CD4-positive, alpha-beta T cell treated with Interleukin-4 for 4 hours (primary cell): ENCODE measurements around the gene S1PR3.

Experiments
- DNase-seq: peaks from one replicate; pipeline ENCODE4 v3.0.0-alpha.2; 2020

Gene S1PR3

DNA sequence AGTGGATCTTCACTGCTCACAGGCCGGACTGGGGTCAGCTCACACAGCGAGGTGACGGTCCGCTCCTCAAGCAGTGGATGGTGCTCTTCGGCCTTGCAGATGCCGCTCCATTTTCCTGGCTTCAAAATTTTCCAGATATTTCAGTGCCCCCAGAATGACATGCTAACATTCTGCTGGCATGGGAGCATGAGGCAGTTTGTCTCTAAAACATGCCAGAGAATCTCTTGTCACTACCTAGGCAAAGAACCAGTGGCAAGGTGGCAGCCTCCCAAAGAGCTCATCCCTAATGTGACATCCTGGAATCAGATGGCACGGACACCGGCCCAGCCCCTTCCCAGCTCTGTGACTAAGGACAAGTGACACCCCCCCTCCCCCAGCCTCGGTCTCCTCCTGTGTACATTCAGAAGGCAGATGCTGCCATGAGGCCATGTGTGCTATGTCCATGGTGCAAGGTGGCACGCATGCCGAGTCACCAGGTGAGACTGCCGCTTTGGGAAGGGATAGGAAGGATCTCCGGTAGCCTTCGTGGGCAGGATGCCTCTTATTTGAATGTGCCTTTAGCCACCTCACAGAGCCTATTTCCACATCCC lies 2.7 kb downstream of the S1PR3 start:
- DNase-seq, result no peak

DNA sequence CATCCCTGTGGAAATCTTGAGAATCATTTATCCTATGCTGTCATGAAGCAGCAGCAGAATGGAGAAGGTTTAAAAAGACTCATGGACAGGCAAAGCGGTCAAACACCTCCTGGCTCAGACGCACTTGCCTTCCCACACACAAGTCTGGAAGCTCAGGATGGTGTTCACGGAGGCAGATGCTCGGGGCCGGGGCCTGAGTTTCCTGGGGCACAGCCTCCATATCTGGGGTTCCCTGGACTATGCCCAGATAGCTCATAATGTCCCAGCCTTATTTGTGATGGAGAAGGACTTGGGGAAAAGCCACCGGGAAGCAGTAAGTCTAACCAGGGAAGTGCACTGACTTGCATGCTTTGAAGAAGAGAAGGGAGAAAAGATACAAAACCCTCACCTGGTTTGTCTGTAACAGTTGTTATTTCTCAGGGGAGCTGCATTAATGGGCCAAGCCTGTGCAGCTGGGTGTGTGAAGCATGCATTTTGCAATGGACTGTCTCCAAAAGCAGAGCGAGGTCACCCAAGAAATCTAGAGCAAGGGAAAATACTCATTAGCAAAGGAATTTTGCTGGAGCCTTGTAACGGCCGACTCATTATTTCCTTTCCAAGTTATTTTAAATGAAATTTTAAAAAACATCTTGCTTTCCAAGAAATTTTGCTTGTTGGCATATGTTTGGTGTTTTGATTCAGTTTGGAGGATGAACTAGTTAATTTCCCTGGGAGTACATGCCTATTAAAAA lies 3.4 kb downstream of the S1PR3 start:
- DNase-seq, result no peak

DNA sequence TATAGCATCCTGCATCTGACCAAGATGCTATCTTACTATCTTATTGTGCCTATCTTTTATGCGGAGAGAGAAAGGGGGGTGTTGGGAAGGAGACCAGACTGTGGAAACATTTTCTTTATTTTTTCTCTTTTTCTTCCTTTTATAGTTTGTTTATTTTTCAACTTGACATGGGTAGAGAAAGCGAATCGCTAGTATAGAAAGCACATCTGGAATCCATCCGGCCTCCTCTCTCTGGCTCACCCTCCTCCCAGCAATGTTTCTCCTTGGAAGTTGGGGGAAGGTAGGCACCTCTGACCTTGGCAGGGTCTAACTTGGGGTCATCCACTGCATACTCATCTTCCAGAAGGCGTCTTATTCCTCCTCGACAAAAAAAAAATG lies 3.9 kb downstream of the S1PR3 start:
- no peak for DNase-seq

DNA sequence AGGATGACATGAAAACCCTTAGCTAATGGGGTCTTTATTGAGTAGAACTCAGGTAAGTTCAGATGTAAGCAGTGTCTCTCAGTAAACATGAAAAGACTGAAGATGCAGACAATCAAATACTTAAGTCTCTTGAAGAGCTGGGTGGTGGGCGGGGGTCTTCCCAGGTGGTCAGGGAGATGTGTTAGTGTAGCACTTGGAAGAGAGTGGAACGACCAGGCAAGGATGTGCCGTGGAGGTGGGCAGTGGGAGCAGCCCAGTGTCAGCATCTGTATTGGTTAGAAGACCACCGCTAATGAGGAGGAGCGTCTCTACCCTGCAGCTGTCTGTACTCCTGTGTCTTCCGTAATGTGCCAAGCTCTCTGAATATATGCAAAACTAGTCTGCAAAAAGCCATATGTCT lies 4.4 kb downstream of the S1PR3 start:
- no peak for DNase-seq

DNA sequence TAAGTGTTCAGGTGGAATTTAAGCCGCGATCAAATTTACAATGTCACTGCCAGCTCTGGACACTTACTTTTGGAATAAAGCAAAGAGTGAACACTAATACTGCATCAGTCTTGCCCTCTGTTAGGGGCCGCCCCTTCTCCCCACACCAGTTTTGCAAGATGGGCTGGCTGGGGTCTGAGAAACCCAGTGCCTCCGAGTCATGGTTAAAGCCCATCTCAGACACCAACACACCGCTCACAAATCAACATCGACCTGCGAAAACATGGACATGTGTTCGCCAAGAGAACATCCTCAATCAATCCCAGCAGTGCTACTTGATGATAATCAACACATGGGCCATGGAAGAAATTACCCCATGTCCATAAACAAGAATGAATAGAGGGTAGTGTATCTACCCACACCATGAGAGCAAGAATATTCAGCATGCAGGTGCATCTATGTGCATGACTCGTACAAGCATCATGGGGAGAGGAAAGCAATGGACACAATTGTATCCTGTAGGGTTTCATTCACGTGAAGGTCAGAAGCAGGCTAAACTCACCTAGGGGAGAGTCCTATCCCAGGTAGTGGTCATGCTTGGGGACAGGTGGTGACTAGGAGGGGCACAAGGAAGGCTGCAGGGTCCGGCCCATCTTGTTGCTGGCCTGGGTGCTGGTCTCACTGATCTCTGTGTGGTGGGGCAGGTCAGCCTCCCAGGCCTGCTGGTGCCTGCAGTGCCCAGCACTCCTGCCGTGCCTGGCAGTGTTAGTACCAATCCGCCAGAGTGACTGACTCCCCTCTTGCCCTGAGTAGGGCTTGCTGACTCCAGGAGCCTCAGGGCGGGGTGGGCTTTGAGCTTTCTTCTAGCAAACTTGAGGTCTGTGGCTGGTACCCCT lies 5.0 kb downstream of the S1PR3 start:
- DNase-seq, result no peak

DNA sequence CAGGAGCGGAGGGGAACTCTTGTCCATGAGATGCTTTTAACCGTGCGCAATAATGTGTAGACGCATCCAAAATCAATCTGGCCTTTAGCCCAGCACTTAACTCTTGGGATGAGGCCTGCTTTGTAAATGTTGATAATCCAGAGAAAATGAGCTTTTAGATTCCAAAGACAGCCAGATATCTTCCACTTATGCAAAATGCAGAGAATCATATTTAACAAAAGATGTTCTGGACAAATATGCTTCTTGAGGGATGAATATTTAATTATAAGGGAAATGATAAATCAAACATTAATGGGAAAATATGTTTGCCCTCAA lies 5.6 kb downstream of the S1PR3 start:
- DNase-seq, result no peak

DNA sequence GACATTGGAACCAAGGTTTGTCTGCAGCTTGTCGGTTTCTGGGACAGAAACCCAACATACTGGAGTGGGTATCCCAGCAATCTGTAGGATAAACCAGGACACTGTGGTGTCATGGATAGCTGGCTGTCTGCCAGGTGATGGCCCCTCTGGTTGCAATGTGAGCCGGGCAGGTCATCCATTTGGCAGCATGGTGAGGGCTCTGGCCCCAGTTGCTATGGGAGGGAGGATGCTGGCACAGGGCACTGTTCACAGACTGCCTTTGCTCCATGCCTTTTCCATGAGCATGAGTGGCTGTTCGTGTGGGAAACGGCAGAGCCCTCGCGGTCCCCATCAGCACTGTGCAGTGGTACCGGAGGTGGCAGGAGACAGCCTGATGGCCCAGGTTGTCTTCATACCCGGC lies 6.4 kb downstream of the S1PR3 start:
- no peak for DNase-seq

DNA sequence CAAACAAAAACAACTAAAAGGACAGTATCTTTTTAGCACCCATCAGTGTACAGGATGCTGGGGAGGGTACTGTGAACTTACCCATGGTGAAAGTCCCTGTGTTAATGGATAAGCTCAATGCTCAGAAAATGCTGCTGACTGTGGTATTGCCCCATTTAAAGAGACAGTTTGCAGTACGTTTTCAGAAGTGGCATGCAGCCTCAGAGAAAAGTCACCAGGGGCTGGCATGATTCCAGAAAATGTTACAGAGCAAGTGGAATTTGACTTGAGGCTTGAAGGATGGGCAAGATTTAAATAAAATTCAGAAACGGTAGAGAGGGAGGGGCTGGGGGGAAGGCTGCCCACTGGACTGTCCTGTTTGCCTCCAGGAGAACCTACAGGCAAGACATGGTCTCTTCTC lies 7.2 kb downstream of the S1PR3 start:
- no peak for DNase-seq

DNA sequence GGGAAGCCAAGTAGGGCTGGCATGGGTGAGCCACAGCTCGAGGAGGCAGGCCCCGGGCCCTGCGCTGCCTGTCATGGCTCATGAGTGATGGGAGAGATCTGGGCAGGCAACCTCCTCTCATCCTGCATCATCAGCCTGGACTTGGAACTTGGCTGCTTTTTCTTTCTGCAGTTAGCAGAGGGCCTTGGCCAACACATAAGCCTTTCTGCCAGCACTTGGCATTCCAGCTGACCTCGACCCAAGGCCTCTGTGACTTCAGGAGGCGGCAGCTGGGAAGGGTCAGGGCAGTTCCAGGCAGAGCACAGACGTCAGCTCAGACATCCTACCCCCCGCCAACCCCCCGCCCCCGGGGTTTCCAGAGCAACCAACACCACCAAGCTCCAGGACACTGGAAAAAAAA lies 7.6 kb downstream of the S1PR3 start:
- no peak for DNase-seq

DNA sequence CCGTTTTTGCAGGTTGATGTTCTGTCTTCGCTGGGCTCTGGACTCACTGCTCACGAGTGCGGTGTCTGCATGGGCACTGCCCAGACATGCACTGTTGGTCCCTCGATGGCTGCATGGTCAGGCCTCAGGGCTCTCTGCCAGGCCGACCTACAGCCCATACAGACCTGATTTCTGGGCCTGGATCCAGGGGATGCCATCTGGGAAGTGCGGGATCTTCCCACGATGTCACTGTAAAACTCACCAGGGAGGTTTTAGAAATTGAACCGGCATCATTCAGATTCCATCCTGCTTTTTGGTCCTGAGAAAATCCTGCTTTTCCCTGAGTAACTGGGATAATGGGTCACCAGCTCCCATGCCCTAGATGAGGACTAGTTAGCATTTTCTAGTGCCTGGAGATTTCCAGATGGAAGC lies 9.1 kb downstream of the S1PR3 start:
- no peak for DNase-seq

DNA sequence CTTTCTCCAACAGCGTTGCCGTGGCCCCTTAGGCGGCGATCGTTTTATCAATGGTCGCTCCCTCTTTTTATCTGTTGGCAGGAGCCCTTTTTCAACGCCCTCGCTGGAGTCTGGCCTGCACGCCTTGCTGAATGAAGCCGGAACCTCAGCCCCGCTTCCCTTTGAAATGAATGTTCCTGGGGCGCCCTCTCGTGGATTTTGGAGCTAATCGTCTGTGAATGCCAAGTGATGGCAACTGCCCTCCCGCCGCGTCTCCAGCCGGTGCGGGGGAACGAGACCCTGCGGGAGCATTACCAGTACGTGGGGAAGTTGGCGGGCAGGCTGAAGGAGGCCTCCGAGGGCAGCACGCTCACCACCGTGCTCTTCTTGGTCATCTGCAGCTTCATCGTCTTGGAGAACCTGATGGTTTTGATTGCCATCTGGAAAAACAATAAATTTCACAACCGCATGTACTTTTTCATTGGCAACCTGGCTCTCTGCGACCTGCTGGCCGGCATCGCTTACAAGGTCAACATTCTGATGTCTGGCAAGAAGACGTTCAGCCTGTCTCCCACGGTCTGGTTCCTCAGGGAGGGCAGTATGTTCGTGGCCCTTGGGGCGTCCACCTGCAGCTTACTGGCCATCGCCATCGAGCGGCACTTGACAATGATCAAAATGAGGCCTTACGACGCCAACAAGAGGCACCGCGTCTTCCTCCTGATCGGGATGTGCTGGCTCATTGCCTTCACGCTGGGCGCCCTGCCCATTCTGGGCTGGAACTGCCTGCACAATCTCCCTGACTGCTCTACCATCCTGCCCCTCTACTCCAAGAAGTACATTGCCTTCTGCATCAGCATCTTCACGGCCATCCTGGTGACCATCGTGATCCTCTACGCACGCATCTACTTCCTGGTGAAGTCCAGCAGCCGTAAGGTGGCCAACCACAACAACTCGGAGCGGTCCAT lies 10.0 kb downstream of the S1PR3 start:
- peak; percentile 49 for DNase-seq

DNA sequence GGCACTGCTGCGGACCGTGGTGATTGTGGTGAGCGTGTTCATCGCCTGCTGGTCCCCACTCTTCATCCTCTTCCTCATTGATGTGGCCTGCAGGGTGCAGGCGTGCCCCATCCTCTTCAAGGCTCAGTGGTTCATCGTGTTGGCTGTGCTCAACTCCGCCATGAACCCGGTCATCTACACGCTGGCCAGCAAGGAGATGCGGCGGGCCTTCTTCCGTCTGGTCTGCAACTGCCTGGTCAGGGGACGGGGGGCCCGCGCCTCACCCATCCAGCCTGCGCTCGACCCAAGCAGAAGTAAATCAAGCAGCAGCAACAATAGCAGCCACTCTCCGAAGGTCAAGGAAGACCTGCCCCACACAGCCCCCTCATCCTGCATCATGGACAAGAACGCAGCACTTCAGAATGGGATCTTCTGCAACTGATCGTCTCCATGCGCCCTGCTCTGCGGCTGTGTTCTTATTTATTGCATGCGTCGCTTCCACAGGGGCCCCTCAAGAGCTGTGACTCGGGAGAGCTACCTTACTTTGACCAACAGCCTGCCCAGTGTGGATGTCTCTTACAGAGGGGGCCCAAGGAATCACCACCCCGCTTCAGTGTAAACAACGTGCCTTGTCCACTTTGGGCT lies 10.8 kb downstream of the S1PR3 start:
- DNase-seq, result no peak

DNA sequence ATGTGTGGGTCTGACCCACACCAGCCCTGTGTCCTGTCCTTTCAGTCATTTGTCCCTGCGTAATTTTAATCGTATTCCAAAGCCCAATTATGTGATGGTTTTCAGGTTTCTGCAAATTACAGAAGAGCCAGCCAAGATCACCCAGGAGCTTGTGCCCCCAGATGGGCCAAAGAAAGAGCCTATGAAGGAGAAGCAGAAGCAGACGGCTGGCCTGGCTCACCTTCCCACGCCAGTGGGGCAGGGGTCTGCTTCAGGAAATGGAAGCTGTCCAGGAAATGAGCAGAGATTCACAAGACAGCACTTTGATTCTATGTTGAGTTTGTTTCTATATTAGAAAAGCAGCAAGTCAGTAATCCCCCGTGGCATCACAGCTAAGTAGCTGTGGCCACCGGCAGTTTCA lies 11.7 kb downstream of the S1PR3 start:
- DNase-seq, result no peak

DNA sequence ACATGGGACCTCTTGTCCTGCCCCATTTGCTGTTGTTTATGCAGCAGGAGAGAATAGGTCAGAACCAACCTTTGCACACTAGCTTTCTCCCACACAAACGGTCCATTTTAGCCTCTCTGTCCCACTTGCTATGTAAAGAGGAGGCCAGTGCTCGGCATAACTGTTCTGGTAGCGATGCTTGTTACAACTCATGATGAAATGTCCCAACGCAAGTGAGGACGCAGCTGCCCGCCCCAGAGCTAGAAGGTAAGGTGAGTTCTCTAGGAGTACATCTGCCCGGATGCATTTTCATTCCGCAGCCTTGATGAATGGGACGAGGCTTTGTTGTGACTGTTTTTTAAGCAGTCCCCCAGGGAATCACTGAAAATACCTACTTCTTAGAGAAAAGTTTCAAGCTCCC lies 14.1 kb downstream of the S1PR3 start:
- no peak for DNase-seq

DNA sequence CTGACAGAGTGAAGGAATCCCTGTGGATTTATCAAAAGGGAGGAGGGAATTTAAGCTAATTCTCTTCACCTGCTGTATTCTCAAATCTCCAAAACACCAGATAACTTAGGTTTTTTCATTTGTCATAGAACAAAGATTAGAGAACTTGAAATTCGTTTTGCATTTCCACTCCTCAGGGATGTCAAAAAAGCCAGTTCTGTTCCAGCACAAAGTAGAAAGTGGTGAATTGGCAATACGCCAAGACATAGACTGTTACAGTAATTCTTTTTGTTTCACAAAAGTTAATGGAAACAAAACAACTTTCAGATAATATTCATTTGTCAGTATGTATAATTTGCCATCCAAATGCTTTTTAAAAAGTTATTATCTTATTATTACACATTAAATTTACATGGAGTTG lies 15.0 kb downstream of the S1PR3 start:
- DNase-seq, result no peak

DNA sequence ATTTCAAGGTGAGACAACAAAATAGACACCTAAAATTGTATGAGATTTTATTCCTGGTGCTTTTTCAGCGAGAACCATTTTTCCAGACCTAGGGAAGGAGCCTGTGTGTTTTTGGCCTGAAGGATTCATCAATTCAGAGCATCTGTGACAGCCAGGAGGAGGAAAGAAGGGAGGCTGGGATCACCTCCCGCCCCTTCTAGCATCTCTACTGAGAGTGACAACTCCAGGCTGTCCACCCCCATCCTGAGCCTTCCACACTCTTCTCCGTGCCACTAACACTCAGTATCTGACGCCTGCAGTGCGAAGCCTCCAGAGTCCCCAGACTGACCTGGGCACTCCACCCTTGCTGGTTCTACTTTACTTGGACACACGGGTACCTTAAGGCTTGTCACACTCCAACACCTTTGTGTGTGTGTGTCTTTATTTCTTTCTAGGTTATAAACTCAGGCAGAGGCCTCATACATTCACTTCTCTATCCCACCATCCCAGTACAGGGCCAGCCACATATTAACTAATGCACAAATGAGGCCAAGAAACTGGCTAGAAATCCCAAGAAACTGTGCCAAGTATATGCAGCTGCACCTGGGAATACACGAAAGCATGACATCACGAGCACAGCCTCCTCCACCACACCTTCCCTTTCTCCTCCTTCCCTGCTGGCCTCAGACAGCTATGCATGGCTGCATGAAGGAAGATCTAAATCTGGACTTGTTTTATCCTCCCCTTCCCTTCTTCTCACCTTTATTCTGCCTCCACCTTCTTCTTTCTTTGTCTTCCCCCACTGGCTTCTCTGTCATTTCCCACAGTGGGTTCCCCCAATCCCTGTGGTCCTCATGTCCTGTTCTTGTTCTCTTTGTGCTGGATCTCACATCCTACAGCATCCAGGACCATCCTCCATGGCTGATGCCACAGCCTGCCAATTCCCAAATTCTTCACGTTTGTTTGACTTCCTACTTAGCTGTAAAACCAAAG lies 16.0 kb downstream of the S1PR3 start:
- no peak for DNase-seq

DNA sequence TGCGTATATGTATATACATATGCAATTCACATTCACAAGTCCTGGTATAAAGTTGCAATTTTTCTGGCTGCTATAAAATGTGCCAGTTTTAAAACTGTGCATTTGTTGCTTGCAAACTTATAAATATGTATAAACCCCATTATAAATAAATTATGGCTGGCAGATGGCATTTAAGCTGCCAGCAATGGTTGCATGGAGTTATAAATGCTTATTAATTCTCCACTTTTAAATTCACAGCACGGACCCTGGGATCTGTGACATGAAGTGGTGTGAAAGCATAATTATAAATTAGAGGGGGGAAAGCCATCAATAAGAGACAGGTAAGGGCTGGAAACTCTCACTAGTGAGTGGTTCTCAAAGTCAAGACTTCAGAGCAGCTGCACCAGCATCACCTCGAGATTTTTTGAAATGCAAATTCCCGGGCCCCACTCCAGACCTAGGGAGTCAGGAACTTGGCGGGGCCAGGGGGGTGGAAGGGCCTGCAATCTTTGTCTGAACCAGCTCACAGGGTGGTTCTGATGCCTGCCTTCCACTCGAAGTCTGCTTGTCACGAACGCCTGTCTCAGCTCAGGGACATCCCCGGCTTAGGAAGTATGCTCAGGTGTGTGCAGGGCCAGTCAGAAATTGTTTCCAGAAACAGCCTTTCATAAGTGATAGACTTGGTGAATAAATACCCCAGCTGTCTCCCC lies 16.9 kb downstream of the S1PR3 start:
- no peak for DNase-seq

DNA sequence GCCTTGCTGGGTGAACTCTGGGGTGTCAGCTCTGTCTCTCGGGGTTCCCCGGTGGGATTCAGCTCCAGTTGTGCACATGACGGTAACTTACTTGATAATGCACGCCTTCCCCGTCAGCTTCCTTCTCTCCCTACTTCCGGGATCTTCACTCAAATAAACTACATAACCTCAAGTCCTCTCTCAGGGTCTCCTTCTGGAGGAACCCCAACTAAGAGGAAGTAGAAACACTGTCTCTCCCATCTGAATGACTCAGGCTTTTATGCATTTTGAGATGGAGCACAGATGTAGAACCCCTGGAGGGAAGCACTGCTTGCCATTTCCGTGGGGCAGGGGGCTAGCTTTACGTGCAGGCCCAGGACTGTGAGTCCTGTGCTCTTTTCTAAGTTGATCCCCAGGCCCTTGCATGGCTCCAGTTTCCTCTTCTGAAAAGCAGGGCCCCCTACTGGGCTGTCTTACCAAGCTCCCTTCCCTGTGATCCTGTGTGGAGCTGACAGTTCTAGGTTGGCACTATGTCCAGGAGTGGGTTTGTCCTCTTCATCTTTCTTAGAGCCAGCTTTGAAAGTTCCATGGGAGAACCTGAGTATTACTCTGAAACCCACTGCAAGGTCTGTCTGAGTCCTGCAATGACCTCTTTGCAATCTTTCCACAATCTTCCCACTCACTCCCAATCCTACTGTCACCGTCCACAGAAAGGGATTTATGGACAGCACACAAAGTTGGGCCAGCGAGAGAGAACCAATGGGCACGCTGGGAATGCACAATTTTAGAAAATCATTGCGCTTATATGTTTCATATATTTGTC lies 17.7 kb downstream of the S1PR3 start:
- DNase-seq, result no peak

DNA sequence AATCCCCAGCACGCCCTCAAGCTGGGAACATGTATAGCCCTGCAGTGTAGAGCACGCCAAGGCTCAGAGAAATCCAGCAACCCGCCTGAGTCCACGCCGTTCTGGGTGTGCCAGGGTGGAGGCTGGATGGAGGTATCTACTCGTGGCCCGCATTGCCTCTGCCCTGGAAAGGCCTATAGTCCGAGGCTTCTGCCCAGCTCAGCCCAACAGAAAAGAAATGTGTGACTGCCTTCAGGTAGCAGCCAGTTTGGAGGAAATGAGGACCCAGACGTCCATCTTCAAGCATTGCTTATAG lies 18.2 kb downstream of the S1PR3 start:
- no peak for DNase-seq

DNA sequence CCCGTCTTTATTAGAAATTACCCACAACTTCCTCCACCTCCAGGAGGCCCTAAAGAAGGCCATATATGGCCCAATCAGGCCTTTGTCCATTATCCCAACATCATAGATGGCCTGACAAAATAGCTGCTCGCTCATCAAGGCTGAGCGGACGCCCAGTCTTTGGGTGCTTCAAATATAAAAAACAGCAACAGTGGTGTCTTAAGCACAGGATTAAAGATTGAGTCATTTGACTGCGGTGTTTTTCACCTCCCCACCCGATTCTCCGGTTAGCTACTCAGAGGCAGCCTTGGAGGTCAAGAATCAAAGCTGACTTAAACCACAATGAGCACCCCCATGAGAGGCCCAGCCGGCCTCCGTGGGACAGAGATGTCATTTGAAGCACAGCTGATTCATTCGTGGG lies 18.8 kb downstream of the S1PR3 start:
- no peak for DNase-seq
